ENCODE results near the gene CCDC74B.
A peak's percentile ranks its signal among the peaks of the same experiment; 100 is the strongest.
"Not testable (repeated sequence)": the region's sequence is repeated elsewhere in the genome, so short reads cannot be mapped to it uniquely, and the experiment has no call there.

CCDC74B gene

GRCh38 chr2:130160131-130160530 lies 15.2 kb upstream of the CCDC74B start:
- no peak for TF ChIP-seq CTCF (IDR thresholded peaks at IDR 0.05; ENCODE audit: low read depth, low read length)
- H3K4me1 ChIP-seq, result no peaks in the 10 kb centered on the region
- no peak for DNase-seq
- no peaks in the 10 kb centered on the region for H3K27me3 ChIP-seq
- H3K4me3 ChIP-seq (ENCODE audit: low read depth, low read length), result no peak overlapping the region
- H3K9me3 ChIP-seq, result no peaks in the 10 kb centered on the region
- H3K36me3 ChIP-seq, result no peaks in the 10 kb centered on the region

- not testable (repeated sequence) for H3K27me3 ChIP-seq; H3K9me3 ChIP-seq; DNase-seq; H3K4me1 ChIP-seq; H3K4me3 ChIP-seq (ENCODE audit: low read depth, low read length); H3K36me3 ChIP-seq
Measured at GRCh38 chr2:130159376-130159775, 14.5 kb upstream of the CCDC74B start.

- H3K9me3 ChIP-seq, result no peaks in the 10 kb centered on the region
- no peak for DNase-seq
- TF ChIP-seq CTCF (IDR thresholded peaks at IDR 0.05; ENCODE audit: low read depth, low read length), result no peak
- H3K36me3 ChIP-seq, result no peaks in the 10 kb centered on the region
- H3K27me3 ChIP-seq, result no peaks in the 10 kb centered on the region
- no peak overlapping the region for H3K4me3 ChIP-seq (ENCODE audit: low read depth, low read length)
- H3K4me1 ChIP-seq, result no peaks in the 10 kb centered on the region
Measured at GRCh38 chr2:130158631-130159030, 13.7 kb upstream of the CCDC74B start.

- H3K36me3 ChIP-seq; H3K27me3 ChIP-seq; H3K9me3 ChIP-seq; DNase-seq; H3K4me1 ChIP-seq; H3K4me3 ChIP-seq (ENCODE audit: low read depth, low read length): not testable (repeated sequence)
Measured at GRCh38 chr2:130157825-130158514, 13.1 kb upstream of the CCDC74B start.

GRCh38 chr2:130157354-130157753 lies 12.4 kb upstream of the CCDC74B start:
- H3K9me3 ChIP-seq; H3K27me3 ChIP-seq; H3K4me3 ChIP-seq (ENCODE audit: low read depth, low read length); H3K4me1 ChIP-seq; H3K36me3 ChIP-seq: not testable (repeated sequence)
- peak; percentile 41 for DNase-seq

- H3K4me1 ChIP-seq, result no peaks in the 10 kb centered on the region
Measured at GRCh38 chr2:130156624-130157004, 11.7 kb upstream of the CCDC74B start.

GRCh38 chr2:130155956-130156623 lies 11.2 kb upstream of the CCDC74B start:
- not testable (repeated sequence) for H3K36me3 ChIP-seq; H3K27me3 ChIP-seq; H3K9me3 ChIP-seq; H3K4me1 ChIP-seq; H3K4me3 ChIP-seq (ENCODE audit: low read depth, low read length)
- peak; percentile 71 for DNase-seq
- TF ChIP-seq CTCF (IDR thresholded peaks at IDR 0.05; ENCODE audit: low read depth, low read length), result peak; percentile 52

More at GRCh38 chr2:130156624-130157004, 11.7 kb upstream of the CCDC74B start:
- Histone ChIP-seq H3K36me3 (no peaks in the 10 kb centered on the region), H3K4me3 (ENCODE audit: low read depth, low read length) (no peak overlapping the region), H3K27me3 (no peaks in the 10 kb centered on the region), H3K9me3 (no peaks in the 10 kb centered on the region)
- DNase-seq, result no peak
- TF ChIP-seq CTCF (IDR thresholded peaks at IDR 0.05; ENCODE audit: low read depth, low read length), result no peak

All from BE2C (cell line).